Natural killer cell treated with Interleukin-12 subunit alpha and Interleukin-12 subunit beta and Interleukin-15 and Interleukin-18, amount 100 ng/mL, for 72 hours (primary cell): ENCODE results near the gene BTN1A1. TPM values are rescaled to one million over a fixed set of nuclear protein-coding genes. Genes with fewer than 3 reads are reported as not detected.
"Not testable (repeated sequence)": the region's sequence is repeated elsewhere in the genome, so short reads cannot be mapped to it uniquely, and the experiment has no call there.

Source experiments
- ATAC-seq, 2 donors: fragments of 150-1000 bp; cut with Tn5 transposase in 1 of 2; sonication (Bioruptor Pico), chemical (Tn5 transposase) in 1 of 2; 2 replicates each; pipeline ENCODE4 v1.10.0; 2021
- DNase-seq: peaks from one replicate; pipeline ENCODE4 v3.0.0; 2022; ENCODE audit warnings: low spot score
- H3K27ac Mint-ChIP-seq, 2 donors: 1 replicate in 1 of 2; 2 replicates in 1 of 2; pipeline ENCODE4 v1.8.0; 2022; ENCODE audit warnings: mixed read lengths in 2 of 2, mild to moderate bottlenecking in 1 of 2, moderate library complexity in 1 of 2
- H3K27me3 Mint-ChIP-seq, 2 donors: 1 replicate in 1 of 2; 2 replicates in 1 of 2; pipeline ENCODE4 v1.8.0; 2022; ENCODE audit warnings: mixed read lengths in 2 of 2
- H3K36me3 Mint-ChIP-seq: one replicate; pipeline ENCODE4 v1.8.0; 2022; ENCODE audit warnings: mixed read lengths
- H3K4me1 Mint-ChIP-seq, 2 donors: 1 replicate in 1 of 2; 2 replicates in 1 of 2; pipeline ENCODE4 v1.8.0; 2022; ENCODE audit warnings: low read depth in 2 of 2, mixed read lengths in 2 of 2, mild to moderate bottlenecking in 1 of 2
- H3K4me3 Mint-ChIP-seq: one replicate; pipeline ENCODE4 v1.8.0; 2022; ENCODE audit warnings: mixed read lengths
- H3K9me3 Mint-ChIP-seq: 2 replicates; pipeline ENCODE4 v1.8.0; 2022; ENCODE audit warnings: mixed read lengths
- total RNA-seq, 2 donors: library from RNA; stranded (reverse); gene quantifications; one replicate each; pipeline ENCODE4 v1.2.3, GENCODE V29; 2022

The BTN1A1 gene
- total RNA-seq, 2 donors from 2014 or later: not detected

GRCh38 chr6:26543953-26544352, 43.9 kb downstream of the BTN1A1 start:
- no peak for ATAC-seq

GRCh38 chr6:26544473-26544872, 44.4 kb downstream of the BTN1A1 start:
- Mint-ChIP-seq H3K4me3 (no peak overlapping the region), H3K36me3 (peaks cover 35% of the 10 kb centered on the region), H3K27ac (peak overlapping the region in 1 of 2 donors; percentile 61), H3K27me3 (no peaks in the 10 kb centered on the region), H3K9me3 (no peaks in the 10 kb centered on the region), H3K4me1 (peaks cover 18 to 26% of the 10 kb centered on the region in 2 donors)
- no peak for DNase-seq
- no peak for ATAC-seq

More at GRCh38 chr6:26543953-26544352, 43.9 kb downstream of the BTN1A1 start:
- DNase-seq: no peak
- Mint-ChIP-seq H3K27me3 (no peaks in the 10 kb centered on the region), H3K4me3 (no peak overlapping the region), H3K9me3 (no peaks in the 10 kb centered on the region), H3K27ac (peak overlapping the region in 1 of 2 donors; percentile 61), H3K4me1 (peaks cover 22 to 31% of the 10 kb centered on the region in 2 donors), H3K36me3 (peaks cover 35% of the 10 kb centered on the region)

GRCh38 chr6:26545627-26546026, 45.5 kb downstream of the BTN1A1 start:
- H3K4me1 Mint-ChIP-seq: peaks cover 12 to 17% of the 10 kb centered on the region in 2 donors
- DNase-seq (no peak), ATAC-seq (no peak)
- no peaks in the 10 kb centered on the region for H3K27me3 Mint-ChIP-seq
- H3K36me3 Mint-ChIP-seq: peaks cover 29% of the 10 kb centered on the region
- H3K4me3 Mint-ChIP-seq: no peak overlapping the region
- H3K9me3 Mint-ChIP-seq: no peaks in the 10 kb centered on the region
- no peak overlapping the region for H3K27ac Mint-ChIP-seq

GRCh38 chr6:26547363-26547762, 47.3 kb downstream of the BTN1A1 start:
- not testable (repeated sequence) for H3K27ac Mint-ChIP-seq, H3K4me1 Mint-ChIP-seq, H3K9me3 Mint-ChIP-seq, ATAC-seq, H3K27me3 Mint-ChIP-seq, H3K4me3 Mint-ChIP-seq, DNase-seq
- H3K36me3 Mint-ChIP-seq: peaks cover 28% of the 10 kb centered on the region

- DNase-seq: peak; percentile 68
- Mint-ChIP-seq H3K4me1 (peaks cover 3 to 4% of the 10 kb centered on the region in 2 donors), H3K27ac (peak overlapping the region in 1 of 2 donors; percentile 67), H3K9me3 (no peaks in the 10 kb centered on the region), H3K4me3 (no peak overlapping the region), H3K36me3 (peaks cover 13% of the 10 kb centered on the region), H3K27me3 (no peaks in the 10 kb centered on the region)
- peak; percentile 68 to 76 for ATAC-seq
Measured at GRCh38 chr6:26550250-26550993, 50.3 kb downstream of the BTN1A1 start.

GRCh38 chr6:26552205-26552604, 52.1 kb downstream of the BTN1A1 start:
- Mint-ChIP-seq H3K4me3 (no peak overlapping the region), H3K9me3 (no peaks in the 10 kb centered on the region), H3K27ac (no peak overlapping the region), H3K4me1 (peaks cover 11% of the 10 kb centered on the region in 2 donors), H3K36me3 (no peaks in the 10 kb centered on the region), H3K27me3 (no peaks in the 10 kb centered on the region)
- ATAC-seq (no peak), DNase-seq (no peak)

- H3K4me1 Mint-ChIP-seq: peaks cover 11% of the 10 kb centered on the region in 2 donors
- no peaks in the 10 kb centered on the region for H3K27me3 Mint-ChIP-seq
- ATAC-seq (no peak), DNase-seq (no peak)
- H3K36me3 Mint-ChIP-seq: no peaks in the 10 kb centered on the region
- no peak overlapping the region for H3K4me3 Mint-ChIP-seq
- H3K27ac Mint-ChIP-seq: no peak overlapping the region
- H3K9me3 Mint-ChIP-seq: no peaks in the 10 kb centered on the region
Measured at GRCh38 chr6:26552640-26553188, 52.6 kb downstream of the BTN1A1 start.

GRCh38 chr6:26553264-26553634, 53.1 kb downstream of the BTN1A1 start:
- Mint-ChIP-seq H3K27me3 (no peaks in the 10 kb centered on the region), H3K4me1 (peaks cover 11% of the 10 kb centered on the region in 2 donors), H3K9me3 (no peaks in the 10 kb centered on the region), H3K27ac (no peak overlapping the region), H3K4me3 (no peak overlapping the region), H3K36me3 (no peaks in the 10 kb centered on the region)
- peak; percentile 67 to 75 for ATAC-seq
- peak; percentile 81 for DNase-seq

- DNase-seq: peak; percentile 82
- Mint-ChIP-seq H3K4me3 (no peak overlapping the region), H3K27me3 (no peaks in the 10 kb centered on the region), H3K36me3 (no peaks in the 10 kb centered on the region), H3K4me1 (peaks cover 11% of the 10 kb centered on the region in 2 donors), H3K27ac (no peak overlapping the region), H3K9me3 (no peaks in the 10 kb centered on the region)
- ATAC-seq: peak; percentile 78 to 86
Measured at GRCh38 chr6:26553635-26554446, 53.7 kb downstream of the BTN1A1 start.

GRCh38 chr6:26554447-26554696, 54.3 kb downstream of the BTN1A1 start:
- H3K27ac Mint-ChIP-seq: no peak overlapping the region
- ATAC-seq: no peak

GRCh38 chr6:26554697-26555504, 54.8 kb downstream of the BTN1A1 start:
- no peaks in the 10 kb centered on the region for H3K36me3 Mint-ChIP-seq
- DNase-seq: no peak
- no peak overlapping the region for H3K27ac Mint-ChIP-seq
- peaks cover 9 to 11% of the 10 kb centered on the region in 2 donors for H3K4me1 Mint-ChIP-seq
- ATAC-seq: peak; percentile 25 to 45
- H3K27me3 Mint-ChIP-seq: no peaks in the 10 kb centered on the region
- H3K4me3 Mint-ChIP-seq: no peak overlapping the region
- no peaks in the 10 kb centered on the region for H3K9me3 Mint-ChIP-seq

More at GRCh38 chr6:26554447-26554696, 54.3 kb downstream of the BTN1A1 start:
- no peak overlapping the region for H3K4me3 Mint-ChIP-seq
- no peaks in the 10 kb centered on the region for H3K9me3 Mint-ChIP-seq
- H3K27me3 Mint-ChIP-seq: no peaks in the 10 kb centered on the region
- H3K4me1 Mint-ChIP-seq: peaks cover 11% of the 10 kb centered on the region in 2 donors
- H3K36me3 Mint-ChIP-seq: no peaks in the 10 kb centered on the region
- no peak for DNase-seq

- no peaks in the 10 kb centered on the region for H3K27me3 Mint-ChIP-seq
- H3K9me3 Mint-ChIP-seq: no peaks in the 10 kb centered on the region
- H3K4me3 Mint-ChIP-seq: peak overlapping the region; percentile 14
- ATAC-seq: no peak
- H3K27ac Mint-ChIP-seq: peak overlapping the region in 1 of 2 donors; percentile 36
- H3K36me3 Mint-ChIP-seq: no peaks in the 10 kb centered on the region
- H3K4me1 Mint-ChIP-seq: peaks cover 9 to 11% of the 10 kb centered on the region in 2 donors
- no peak for DNase-seq
Measured at GRCh38 chr6:26555505-26556262, 55.6 kb downstream of the BTN1A1 start.
